H9 (cell line): Measurements from ENCODE around the gene HEATR5B. TPM values are rescaled to one million over a fixed set of nuclear protein-coding genes. Genes with fewer than 3 reads are reported as not detected.

Source experiments
- DNase-seq: peaks from one replicate; pipeline ENCODE4 v3.0.0-alpha.2; 2017
- H2AFZ ChIP-seq: one replicate; pipeline ENCODE4 v1.6.1; 2013; ENCODE audit warnings: mild to moderate bottlenecking, low read length, control low read depth, moderate library complexity
- H2AK5ac ChIP-seq: 2 replicates; pipeline ENCODE4 v1.6.1; 2013; ENCODE audit warnings: low read length, control low read depth, mixed read lengths; ENCODE audit not compliant: insufficient read length
- H2BK120ac ChIP-seq: one replicate; pipeline ENCODE4 v1.6.1; 2013; ENCODE audit warnings: low read depth, mild to moderate bottlenecking, low read length, control low read depth, inconsistent platforms; ENCODE audit not compliant: poor library complexity, severe bottlenecking
- H2BK12ac ChIP-seq: 2 replicates; pipeline ENCODE4 v1.6.1; 2013; ENCODE audit warnings: low read length, control low read depth, mixed read lengths, low read depth; ENCODE audit not compliant: insufficient read length
- H2BK15ac ChIP-seq: 2 replicates; pipeline ENCODE4 v1.6.1; 2013; ENCODE audit warnings: low read depth, low read length, control low read depth
- H2BK20ac ChIP-seq: one replicate; pipeline ENCODE4 v1.6.1; 2013; ENCODE audit warnings: low read depth, mild to moderate bottlenecking, low read length, control low read depth, inconsistent platforms; ENCODE audit not compliant: poor library complexity, severe bottlenecking
- H2BK5ac ChIP-seq: 2 replicates; pipeline ENCODE4 v1.6.1; 2013; ENCODE audit warnings: low read length, control low read depth, mixed read lengths; ENCODE audit not compliant: insufficient read length
- H3K14ac ChIP-seq: 2 replicates; pipeline ENCODE4 v1.6.1; 2013; ENCODE audit warnings: low read length, control low read depth; ENCODE audit not compliant: insufficient read depth
- H3K18ac ChIP-seq: 2 replicates; pipeline ENCODE4 v1.6.1; 2013; ENCODE audit warnings: low read depth, mild to moderate bottlenecking, mixed read lengths, low read length, control low read depth; ENCODE audit not compliant: insufficient read length
- H3K23ac ChIP-seq: 2 replicates; pipeline ENCODE4 v1.6.1; 2013; ENCODE audit warnings: low read length, control low read depth, mixed read lengths, low read depth; ENCODE audit not compliant: insufficient read length
- H3K23me2 ChIP-seq: 2 replicates; pipeline ENCODE4 v1.6.1; 2013; ENCODE audit warnings: low read depth, mild to moderate bottlenecking, mixed read lengths, low read length, control low read depth; ENCODE audit not compliant: insufficient read length, poor library complexity, severe bottlenecking
- H3K27ac ChIP-seq: 2 replicates; pipeline ENCODE4 v1.5.1; 2013; ENCODE audit warnings: low read length, control low read depth, mixed read lengths, low read depth; ENCODE audit not compliant: insufficient read length
- H3K27me3 ChIP-seq: 2 replicates; pipeline ENCODE4 v1.6.1; 2013; ENCODE audit warnings: low read length, control low read depth, inconsistent platforms; ENCODE audit not compliant: insufficient read depth
- H3K4ac ChIP-seq: 2 replicates; pipeline ENCODE4 v1.6.1; 2013; ENCODE audit warnings: low read depth, mild to moderate bottlenecking, control low read depth, inconsistent platforms, low read length, moderate library complexity
- H3K4me1 ChIP-seq: 2 replicates; pipeline ENCODE4 v1.6.1; 2013; ENCODE audit warnings: low read length, control low read depth, inconsistent platforms; ENCODE audit not compliant: insufficient read depth
- H3K4me2 ChIP-seq: 2 replicates; pipeline ENCODE4 v1.6.1; 2013; ENCODE audit warnings: low read length, control low read depth, mixed read lengths; ENCODE audit not compliant: insufficient read length, insufficient read depth
- H3K56ac ChIP-seq: 2 replicates; pipeline ENCODE4 v1.6.1; 2013; ENCODE audit warnings: low read depth, mild to moderate bottlenecking, mixed read lengths, low read length, control low read depth; ENCODE audit not compliant: insufficient read length
- H3K79me1 ChIP-seq: 2 replicates; pipeline ENCODE4 v1.6.1; 2013; ENCODE audit warnings: low read depth, mild to moderate bottlenecking, moderate library complexity, low read length, control low read depth, inconsistent platforms; ENCODE audit not compliant: insufficient read depth, poor library complexity, severe bottlenecking
- H3K79me2 ChIP-seq: 2 replicates; pipeline ENCODE4 v1.6.1; 2013; ENCODE audit warnings: low read length, control low read depth, inconsistent platforms; ENCODE audit not compliant: insufficient read depth
- H3K9ac ChIP-seq: 2 replicates; pipeline ENCODE4 v1.6.1; 2013; ENCODE audit warnings: low read length, control low read depth, mixed read lengths; ENCODE audit not compliant: insufficient read length; ENCODE audit errors: extremely low read depth
- H3K9me3 ChIP-seq: one replicate; pipeline ENCODE4 v1.6.1; 2013; ENCODE audit warnings: low read depth, low read length, inconsistent platforms; ENCODE audit not compliant: control insufficient read depth
- H3T11ph ChIP-seq: one replicate; pipeline ENCODE4 v1.6.1; 2013; ENCODE audit warnings: mild to moderate bottlenecking, low read length, control low read depth, inconsistent platforms
- H4K20me1 ChIP-seq: one replicate; pipeline ENCODE4 v1.6.1; 2013; ENCODE audit not compliant: control insufficient read depth, insufficient read length, insufficient read depth
- H4K5ac ChIP-seq: 2 replicates; pipeline ENCODE4 v1.6.1; 2013; ENCODE audit warnings: low read depth, mild to moderate bottlenecking, mixed read lengths, low read length, control low read depth; ENCODE audit not compliant: insufficient read length
- H4K8ac ChIP-seq: replicated peaks from 2 replicates; pipeline ENCODE4 v1.6.1; 2013; ENCODE audit warnings: low read length, control low read depth, mixed read lengths, low read depth; ENCODE audit not compliant: insufficient read length
- H4K91ac ChIP-seq: 2 replicates; pipeline ENCODE4 v1.6.1; 2013; ENCODE audit warnings: low read depth, mild to moderate bottlenecking, moderate library complexity, mixed read lengths, low read length, control low read depth; ENCODE audit not compliant: insufficient read length
- H3K27ac Mint-ChIP-seq, 3 experiments: 2 replicates in 2 of 3; 3 replicates in 1 of 3; pipeline ENCODE4 v1.8.0; 2020 to 2021; ENCODE audit warnings: mixed read lengths in 3 of 3, mild to moderate bottlenecking in 1 of 3, moderate library complexity in 1 of 3
- H3K27me3 Mint-ChIP-seq: 2 replicates; pipeline ENCODE4 v1.8.0; 2021; ENCODE audit warnings: low read depth, mild to moderate bottlenecking, moderate library complexity, mixed read lengths
- H3K36me3 Mint-ChIP-seq, 3 experiments: 2 replicates in 2 of 3; 3 replicates in 1 of 3; pipeline ENCODE4 v1.8.0; 2020 to 2021; ENCODE audit warnings: low read depth in 3 of 3, mixed read lengths in 3 of 3; ENCODE audit not compliant: insufficient read depth in 1 of 3
- H3K4me1 Mint-ChIP-seq, 2 experiments: 2 replicates each; pipeline ENCODE4 v1.8.0; 2020; ENCODE audit warnings: mixed read lengths in 2 of 2
- H3K4me3 Mint-ChIP-seq, 2 experiments: 2 replicates in 1 of 2; 3 replicates in 1 of 2; pipeline ENCODE4 v1.8.0; 2020 to 2021; ENCODE audit warnings: mild to moderate bottlenecking in 2 of 2, mixed read lengths in 2 of 2, moderate library complexity in 1 of 2
- H3K9me3 Mint-ChIP-seq, 2 experiments: 2 replicates in 1 of 2; 3 replicates in 1 of 2; pipeline ENCODE4 v1.8.0; 2020; ENCODE audit warnings: mild to moderate bottlenecking in 2 of 2, mixed read lengths in 2 of 2, moderate library complexity in 1 of 2
- CTCF ChIP-seq: fragments of 200-600 bp; sonication (generic); conservative IDR thresholded peaks from 3 replicates; pipeline ENCODE4 v1.8.0; 2021; ENCODE audit warnings: antibody characterized with exemption, mild to moderate bottlenecking
- WGBS: extraction: QIAGEN DNeasy Blood & Tissue Kit; methylation state at CpG from one replicate; pipeline ENCODE4 v1.1.7; 2013; ENCODE audit warnings: missing lambda C conversion rate, low lambda C conversion rate, mixed read lengths; ENCODE audit not compliant: insufficient read length; ENCODE audit errors: extremely low coverage; 5-methylcytosine and 5-hydroxymethylcytosine counted together
- total RNA-seq: library from RNA; stranded (reverse); gene quantifications from 2 replicates; pipeline ENCODE4 v1.2.1, GENCODE V29; 2021

HEATR5B gene
- total RNA-seq, 1 experiment from 2014 or later = 14.0 TPM

GRCh38 chr2:37080266-37080665 is 3.9 kb downstream of the HEATR5B start:
- Histone ChIP-seq H2BK15ac (no peak overlapping the region), H2AK5ac (no peak overlapping the region), H3K4me2 (no peak overlapping the region), H4K8ac (no peak overlapping the region), H3K14ac (no peak overlapping the region), H2BK12ac (no peak overlapping the region), H3T11ph (no peak overlapping the region), H3K79me1 (no peaks in the 10 kb centered on the region), H4K20me1 (no peaks in the 10 kb centered on the region), H2BK20ac (no peak overlapping the region), H3K4ac (no peak overlapping the region), H2BK5ac (no peak overlapping the region), H4K91ac (no peak overlapping the region), H3K79me2 (no peaks in the 10 kb centered on the region), H3K27ac (no peak overlapping the region), H3K23me2 (peaks cover 2% of the 10 kb centered on the region), H4K5ac (no peak overlapping the region), H2BK120ac (no peak overlapping the region), H3K56ac (no peak overlapping the region), H2AFZ (no peak overlapping the region), H3K9ac (no peak overlapping the region), H3K4me1 (no peaks in the 10 kb centered on the region), H3K23ac (no peak overlapping the region), H3K27me3 (no peaks in the 10 kb centered on the region), H3K18ac (no peak overlapping the region), H3K9me3 (no peaks in the 10 kb centered on the region)
- Mint-ChIP-seq H3K27me3 (no peaks in the 10 kb centered on the region), H3K27ac (no peak overlapping the region), H3K4me1 (peaks cover 4 to 5% of the 10 kb centered on the region in 2 experiments; a peak in 2 of 4 replicates), H3K36me3 (peaks cover 3 to 30% (median 6%) of the 10 kb centered on the region in 3 experiments; a peak in 6 of 7 replicates), H3K4me3 (no peak overlapping the region), H3K9me3 (no peaks in the 10 kb centered on the region)
- DNase-seq = no peak
- no CpG with 5 or more reads among the region's 2 CpGs for WGBS
- no peak for TF ChIP-seq CTCF
